Stomach (tissue), 9 donors: ENCODE data around the gene DACT2. TPM values are rescaled to one million over a fixed set of nuclear protein-coding genes. Genes with fewer than 3 reads are reported as not detected.

ENCODE experiments used
- DNase-seq, 2 donors: peaks; one replicate each; pipeline versions ENCODE4 v3.0.0 to v3.0.0-alpha.2; 2013 to 2019
- H3K27ac ChIP-seq, 5 donors: fragments of 200-600 bp in 4 of 5; sonication (generic) in 4 of 5; one replicate each; pipeline ENCODE4 v1.5.1; 2013 to 2019; ENCODE audit warnings: mild to moderate bottlenecking in 1 of 5, moderate library complexity in 1 of 5
- H3K27me3 ChIP-seq, 3 donors: fragments of 200-600 bp; sonication (generic); one replicate each; pipeline ENCODE4 v1.5.1; 2017 to 2019; ENCODE audit warnings: mixed run types in 1 of 3
- H3K36me3 ChIP-seq, 4 donors: fragments of 200-600 bp; sonication (generic); 1 replicate in 3 of 4; 2 replicates in 1 of 4; pipeline ENCODE4 v1.5.1; 2016 to 2019
- H3K4me1 ChIP-seq, 4 donors: fragments of 200-600 bp; sonication (generic); one replicate each; pipeline ENCODE4 v1.5.1; 2016 to 2019
- H3K4me3 ChIP-seq, 4 donors: fragments of 200-600 bp; sonication (generic) in 3 of 4; one replicate each; pipeline ENCODE4 v1.5.1; 2016 to 2019; ENCODE audit warnings: mild to moderate bottlenecking in 1 of 4
- H3K9me3 ChIP-seq, 4 donors: fragments of 200-600 bp; sonication (generic); one replicate each; pipeline ENCODE4 v1.5.1; 2016 to 2019
- CTCF ChIP-seq, 7 experiments: fragments of 450-650 bp in 4 of 7; fragments of 200-600 bp in 3 of 7; sonication (generic) in 3 of 7; IDR thresholded peaks; one replicate each; pipeline ENCODE4 v1.5.1; 2016 to 2019; ENCODE audit warnings: antibody characterized with exemption in 7 of 7, control low read depth in 2 of 7, mild to moderate bottlenecking in 1 of 7
- EP300 ChIP-seq: sonication (generic); formaldehyde crosslinking; IDR thresholded peaks from one replicate; pipeline ENCODE4 v1.6.1; 2017; ENCODE audit warnings: antibody characterized with exemption
- POLR2A ChIP-seq, 4 donors: fragments of 450-650 bp; IDR thresholded peaks; one replicate each; pipeline ENCODE4 v1.6.1; 2016; ENCODE audit warnings: antibody characterized with exemption in 4 of 4, control low read depth in 2 of 4, mild to moderate bottlenecking in 1 of 4, moderate library complexity in 1 of 4
- POLR2AphosphoS5 ChIP-seq, 3 donors: sonication (generic); formaldehyde crosslinking; IDR thresholded peaks; one replicate each; pipeline ENCODE4 v1.6.1; 2016; ENCODE audit warnings: antibody characterized with exemption in 3 of 3
- WGBS, 5 donors: extraction: QIAGEN DNeasy Blood & Tissue Kit in 3 of 5; methylation state at CpG; one replicate each; pipeline versions ENCODE4 v1.1.5 to v1.1.7; 2013 to 2018; 5-methylcytosine and 5-hydroxymethylcytosine counted together
- intact Hi-C: fragments of 100-400 bp; cut with DNase I; formaldehyde crosslinking; loops from one replicate; pipeline ENCODE4 v1.15.1; 2023; ENCODE audit warnings: low total_unique reads
- polyA plus RNA-seq, 3 donors: library from polyadenylated mRNA; stranded (reverse); fragments of 200-250 nt; gene quantifications; one replicate each; pipeline ENCODE4 v1.2.3, GENCODE V29; 2013
- total RNA-seq, 5 donors: library from RNA; depleted of rRNA; stranded (reverse); fragments of >200 nt; gene quantifications; one replicate each; pipeline versions ENCODE4 v1.1.0 to v1.2.3, GENCODE V29; 2014 to 2016
- donor health status: healthy with polysubstance abuse.
- donor health status: Bipolar disorder and iron deficiency.
- donor health status: healthy.

DACT2 gene
- total and polyA plus RNA-seq, 8 donors: 0.44 to 4.9 (median 0.74) TPM; not detected in 2

GRCh38 chr6:168280899-168281245 lies 38.7 kb downstream of the DACT2 start:
- DNase-seq: no peak
- TF ChIP-seq EP300: no peak
- TF ChIP-seq POLR2A (IDR thresholded peaks at IDR 0.05): no peak
- no peak for TF ChIP-seq POLR2AphosphoS5 (IDR thresholded peaks at IDR 0.05)
- TF ChIP-seq CTCF (IDR thresholded peaks at IDR 0.05): no peak
- H3K9me3 ChIP-seq: no peaks in the 10 kb centered on the region
- no peaks in the 10 kb centered on the region for H3K4me1 ChIP-seq
- no peak overlapping the region for H3K27ac ChIP-seq
- intact Hi-C loops: no loop called here
- no peak overlapping the region for H3K4me3 ChIP-seq
- WGBS, 5 donors: 59 to 73% (median 71%) methylated on average over 13 of the region's 13 CpGs
- H3K36me3 ChIP-seq: no peaks in the 10 kb centered on the region
- peaks cover 0 to 38% (median 0%) of the 10 kb centered on the region in 3 donors for H3K27me3 ChIP-seq

DNA sequence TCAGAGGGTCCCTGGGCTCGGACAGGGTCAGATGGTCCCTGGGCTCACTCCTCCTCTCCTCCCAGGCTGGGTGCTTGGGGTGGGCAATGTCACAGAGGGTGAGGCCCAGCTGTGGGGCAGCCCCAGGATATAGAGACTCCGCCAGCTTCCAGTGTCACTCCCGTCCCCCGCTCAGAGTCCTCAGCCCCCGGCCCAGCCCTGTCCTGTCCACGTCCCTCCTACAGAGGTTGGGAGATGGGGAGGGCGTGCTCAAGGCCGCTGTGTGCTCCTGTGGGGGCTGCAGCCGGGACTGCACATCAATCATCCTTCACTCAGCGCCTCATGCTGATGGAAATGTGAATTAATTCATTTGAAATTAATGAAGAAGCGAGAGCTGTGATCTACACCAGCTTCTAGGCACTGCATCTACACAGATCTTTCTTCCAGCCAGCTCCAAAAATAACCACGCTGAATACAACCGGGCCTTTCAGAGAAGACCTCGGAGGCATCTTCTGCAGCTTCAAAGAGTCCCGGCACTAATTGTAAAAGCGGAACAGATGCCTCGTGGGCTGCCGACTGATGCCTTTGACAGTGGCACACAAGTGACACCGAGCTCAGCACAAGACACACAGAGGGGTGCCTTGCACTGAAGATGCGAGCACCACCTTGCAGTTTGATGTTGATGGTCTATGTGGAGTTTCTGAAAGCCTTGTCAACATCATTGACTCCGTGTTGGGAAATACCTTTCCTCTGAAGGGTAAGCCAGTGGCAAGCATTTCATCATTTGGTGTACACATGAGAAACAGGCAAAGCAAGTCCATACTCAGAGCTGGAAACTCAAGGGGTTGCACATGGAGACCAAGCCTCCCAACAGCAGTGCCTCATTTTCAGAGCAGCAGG lies 39.3 kb downstream of the DACT2 start:
- peaks cover 0 to under 1% (median under 1%) of the 10 kb centered on the region in 4 donors for H3K4me1 ChIP-seq
- no peak overlapping the region for H3K27ac ChIP-seq
- H3K9me3 ChIP-seq: no peaks in the 10 kb centered on the region
- whole genome bisulfite sequencing, 5 donors: 79 to 87% (median 83%) methylated on average over 20 to 21 of the region's 21 CpGs
- intact Hi-C loops: no loop called here
- H3K4me3 ChIP-seq: no peak overlapping the region
- DNase-seq: no peak
- peaks cover 0 to 38% (median 0%) of the 10 kb centered on the region in 3 donors for H3K27me3 ChIP-seq
- no peaks in the 10 kb centered on the region for H3K36me3 ChIP-seq
- TF ChIP-seq POLR2AphosphoS5 (IDR thresholded peaks at IDR 0.05) (no peak), CTCF (IDR thresholded peaks at IDR 0.05) (no peak), EP300 (no peak), POLR2A (IDR thresholded peaks at IDR 0.05) (no peak)

DNA sequence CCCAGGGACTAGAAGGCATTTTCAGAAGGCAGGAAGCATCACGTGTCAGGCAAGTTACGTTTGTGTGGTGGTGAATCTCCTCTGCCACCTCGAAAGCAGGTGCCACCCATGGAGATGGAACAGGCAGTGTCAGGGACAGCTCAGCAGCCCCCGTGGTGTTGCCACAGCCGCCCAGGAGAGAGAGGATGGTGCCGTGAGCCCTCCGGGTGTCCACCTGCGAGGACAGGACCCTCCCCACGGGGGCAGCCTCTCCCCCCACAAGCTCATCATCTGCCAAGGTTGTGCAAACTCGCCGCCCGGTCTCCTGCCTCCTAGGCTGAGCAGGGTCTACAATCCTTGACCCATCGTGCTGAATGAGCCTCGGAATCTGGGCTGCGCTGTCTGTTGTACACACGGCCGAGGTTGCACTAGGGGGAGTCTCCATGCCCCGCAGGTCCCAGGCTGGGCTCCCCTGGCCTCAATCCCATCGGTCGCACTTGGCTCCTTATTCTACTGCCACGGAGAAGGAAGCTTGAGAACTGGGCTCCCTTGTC lies 40.1 kb downstream of the DACT2 start:
- intact Hi-C loops: no loop called here
- no peak for DNase-seq
- no peaks in the 10 kb centered on the region for H3K9me3 ChIP-seq

More for the DNA sequence above, 40.1 kb downstream of the DACT2 start:
- Histone ChIP-seq H3K4me1 (peaks cover 0 to 8% (median 8%) of the 10 kb centered on the region in 4 donors), H3K4me3 (no peak overlapping the region), H3K27me3 (peaks cover 0 to 38% (median 0%) of the 10 kb centered on the region in 3 donors), H3K36me3 (no peaks in the 10 kb centered on the region), H3K27ac (no peak overlapping the region)
- 79 to 88% (median 82%) methylated on average over 16 to 21 of the region's 21 CpGs for WGBS, 5 donors
- no peak for TF ChIP-seq CTCF (IDR thresholded peaks at IDR 0.05)
- TF ChIP-seq EP300: no peak
- no peak for TF ChIP-seq POLR2A (IDR thresholded peaks at IDR 0.05)
- TF ChIP-seq POLR2AphosphoS5 (IDR thresholded peaks at IDR 0.05): no peak
